K562 (cell line): Measurements from ENCODE around the gene TRAF3IP1. TPM values are rescaled to one million over a fixed set of nuclear protein-coding genes. Genes with fewer than 3 reads are reported as not detected.

Source experiments
- ATAC-seq: fragments of 200-7000 bp; cut with Tn5 transposase; 3 replicates; pipeline ENCODE4 v1.9.1; 2020; ENCODE audit warnings: moderate library complexity
- BruUV-seq: library from RNA; stranded (reverse); fragments of 400-500 nt; replicated peaks from 2 replicates; lab custom pipeline; 2021; lab: Mats Ljungman, UMichigan
- CTCF ChIA-PET: fragments of 300-600 bp; formaldehyde crosslinking; extraction: SDS; loops from one replicate; lab custom pipeline; 2021; ENCODE audit warnings: low intra/inter-chr PET ratio; lab: Yijun Ruan, JAX
- POLR2A ChIA-PET: fragments of 300-600, 350-650 bp; sonication (Branson Sonifier 250); formaldehyde crosslinking; extraction: SDS; loops from one replicate; lab custom pipeline; 2021; ENCODE audit warnings: antibody characterized with exemption, inconsistent platforms; lab: Yijun Ruan, JAX
- DNase-seq, 4 experiments: peaks; one replicate each; pipeline versions ENCODE4 v3.0.0 to v3.0.0-alpha.2; 2011 to 2018; ENCODE audit warnings: low spot score in 3 of 4, mixed read lengths in 3 of 4; ENCODE audit errors: extremely low read depth in 1 of 4
- FAIRE-seq: peaks from 2 replicates; lab custom pipeline; 2011; peaks lifted over from hg19 to GRCh38; lab: Jason Lieb, UNC
- H2AFZ ChIP-seq: 2 replicates; pipeline ENCODE4 v1.6.0; 2011; ENCODE audit warnings: low read depth, low read length, control low read depth, inconsistent platforms
- H3K27ac ChIP-seq: fragments of 200-600 bp; 3 replicates; pipeline ENCODE4 v1.8.0; 2011; ENCODE audit warnings: low read depth, mild to moderate bottlenecking, control low read depth, inconsistent platforms, low read length, moderate library complexity, mixed read lengths; ENCODE audit errors: extremely low read depth
- H3K27me3 ChIP-seq, 2 experiments: fragments of 300-600 bp in 1 of 2; 2 replicates in 1 of 2; 3 replicates in 1 of 2; pipeline versions ENCODE4 v1.6.0 to v1.8.0; 2011; ENCODE audit warnings: inconsistent platforms in 2 of 2, low read length in 2 of 2, mild to moderate bottlenecking in 1 of 2, mixed read lengths in 1 of 2, moderate library complexity in 1 of 2; ENCODE audit not compliant: control insufficient read depth in 2 of 2, insufficient read depth in 2 of 2
- H3K36me3 ChIP-seq: fragments of 300-600 bp; 3 replicates; pipeline ENCODE4 v1.8.0; 2011; ENCODE audit warnings: mild to moderate bottlenecking, low read length, inconsistent platforms; ENCODE audit not compliant: control insufficient read depth, insufficient read depth
- H3K4me1 ChIP-seq, 2 experiments: fragments of 200-600 bp in 1 of 2; replicated peaks in 1 of 2; 2 replicates in 1 of 2; 3 replicates in 1 of 2; pipeline versions ENCODE4 v1.5.1 to v1.8.0; 2011; ENCODE audit warnings: inconsistent platforms in 2 of 2, low read length in 2 of 2, mild to moderate bottlenecking in 1 of 2, mixed read lengths in 1 of 2, moderate library complexity in 1 of 2; ENCODE audit not compliant: control insufficient read depth in 2 of 2, insufficient read depth in 2 of 2
- H3K4me2 ChIP-seq: 2 replicates; pipeline ENCODE4 v1.6.1; 2011; ENCODE audit warnings: low read length, control low read depth, inconsistent platforms, mixed read lengths; ENCODE audit not compliant: insufficient read depth
- H3K4me3 ChIP-seq: fragments of 200-600 bp; sonication (generic), shearing (Covaris generic); 2 replicates; pipeline ENCODE4 v1.5.1; 2016; ENCODE audit warnings: control low read depth, inconsistent platforms
- H3K79me2 ChIP-seq: fragments of 200-600 bp; 3 replicates; pipeline ENCODE4 v1.8.0; 2011; ENCODE audit warnings: low read length, inconsistent platforms; ENCODE audit not compliant: control insufficient read depth, insufficient read depth
- H3K9ac ChIP-seq, 2 experiments: 2 replicates each; pipeline versions ENCODE4 v1.6.0 to v1.6.1; 2011; ENCODE audit warnings: low read depth in 2 of 2, low read length in 2 of 2, control low read depth in 1 of 2, inconsistent platforms in 1 of 2, mild to moderate bottlenecking in 1 of 2, mixed read lengths in 1 of 2; ENCODE audit not compliant: insufficient read depth in 1 of 2
- H3K9me1 ChIP-seq: one replicate; pipeline ENCODE4 v1.6.0; 2011; ENCODE audit warnings: inconsistent platforms, mild to moderate bottlenecking, low read length, moderate library complexity; ENCODE audit not compliant: control insufficient read depth, insufficient read depth
- H3K9me3 ChIP-seq: replicated peaks from 2 replicates; pipeline ENCODE4 v1.5.1; 2011; ENCODE audit warnings: low read depth, low read length, inconsistent platforms; ENCODE audit not compliant: control insufficient read depth, insufficient read depth
- H4K20me1 ChIP-seq: replicated peaks from 2 replicates; pipeline ENCODE4 v1.6.1; 2011; ENCODE audit warnings: low read length, inconsistent platforms, mixed read lengths; ENCODE audit not compliant: control insufficient read depth, insufficient read depth
- ETV5 ChIP-seq: sonication (generic); formaldehyde crosslinking; IDR thresholded peaks from 2 replicates; pipeline ENCODE4 v1.4.0; 2020; ENCODE audit warnings: low read depth, mild to moderate bottlenecking, missing genetic modification reagents
- NFE2 ChIP-seq: IDR thresholded peaks from 2 replicates; pipeline ENCODE4 v1.6.1; 2014; ENCODE audit warnings: antibody characterized with exemption, low read depth
- WGBS: fragments of 100-300 bp; shearing (Covaris generic); methylation state at CpG from one replicate; pipeline ENCODE4 v1.1.6; 2016; ENCODE audit warnings: low coverage, mixed read lengths; ENCODE audit not compliant: insufficient coverage; ENCODE audit errors: missing lambda C conversion rate; 5-methylcytosine and 5-hydroxymethylcytosine counted together
- in situ Hi-C: fragments of 300-500 bp; cut with MboI; formaldehyde crosslinking; loops from 4 replicates; pipeline ENCODE4 v1.15.0; 2018; ENCODE audit warnings: inconsistent platforms, mixed read lengths
- intact Hi-C: fragments of 100-400 bp; cut with micrococcal nuclease; formaldehyde crosslinking; loops from 2 replicates; pipeline ENCODE4 v1.14.2; 2022
- polyA plus RNA-seq, 8 experiments: library from polyadenylated mRNA; depleted of rRNA in 4 of 8; stranded (reverse) in 5 of 8; unstranded in 3 of 8; fragments of >200 nt; fragmentation: Nextera tagmentation in 2 of 8; fragmentation: Illumina TruSeq in 1 of 8; extraction: Ambion mirVana in 2 of 8; extraction: Trizol in 1 of 8; gene quantifications; 2 replicates each; pipeline versions ENCODE4 v1.2.1 to v1.2.3, GENCODE V29; 2011 to 2014; ENCODE audit warnings: inconsistent platforms in 1 of 8, missing spikeins in 1 of 8
- total RNA-seq, 7 experiments: library from RNA; depleted of rRNA in 6 of 7; stranded (reverse); fragments of >200 nt in 6 of 7; fragmentation: Illumina TruSeq in 2 of 7; extraction: Trizol in 2 of 7; gene quantifications; 2 replicates each; pipeline versions ENCODE4 v1.2.1 to v1.2.3, GENCODE V29; 2011 to 2021; ENCODE audit warnings: low replicate concordance in 1 of 7
- TF ChIP-seq, protein P1 (sequence below): IDR thresholded peaks from 2 replicates; pipeline ENCODE4 v1.6.1; 2016; ENCODE audit warnings: missing genetic modification characterization, missing compliant biosample characterization
- TF ChIP-seq, protein P2 (sequence below): sonication (generic); formaldehyde crosslinking; IDR thresholded peaks from 2 replicates; pipeline ENCODE4 v1.8.0; 2023; ENCODE audit warnings: mild to moderate bottlenecking, missing genetic modification reagents
- TF ChIP-seq, protein P3 (sequence below): fragments of 250-450 bp; sonication (Bioruptor Pico); IDR thresholded peaks from 2 replicates; pipeline ENCODE4 v1.4.0; 2020
- TF ChIP-seq, protein P4 (sequence below): sonication (generic); formaldehyde crosslinking; IDR thresholded peaks from 2 replicates; pipeline ENCODE4 v1.8.1; 2022; ENCODE audit warnings: missing genetic modification reagents
- TF ChIP-seq, protein P5 (sequence below): fragments of 250-450 bp; sonication (Bioruptor Pico); IDR thresholded peaks from 2 replicates; pipeline ENCODE4 v1.5.1; 2021; ENCODE audit warnings: mild to moderate bottlenecking

The TRAF3IP1 gene
- total and polyA plus RNA-seq, 9 of the 15 experiments (the other 6 are each of a cell fraction or from before 2014, with no cell fraction given) = 1.3 to 7.4 (median 3.4) TPM

DNA sequence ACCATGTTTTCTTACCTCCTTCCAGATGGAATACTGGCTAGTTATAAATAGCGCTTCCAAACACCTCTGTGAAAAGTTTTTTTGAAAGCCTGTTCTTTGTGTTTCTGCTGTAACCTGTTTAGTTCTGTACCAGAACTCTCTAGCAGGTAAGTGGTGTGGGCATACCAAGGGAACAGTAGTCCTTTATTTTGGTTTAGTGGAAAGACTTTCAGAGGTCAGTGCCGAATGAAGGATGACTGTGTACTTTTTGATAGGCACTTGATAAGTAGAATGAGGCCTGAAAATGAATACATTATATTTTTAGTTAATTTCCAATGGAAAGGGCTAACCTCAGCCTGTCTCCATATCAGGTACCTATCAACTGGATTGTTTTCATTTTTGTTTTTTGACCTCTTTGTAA lies 78.8 kb downstream of the TRAF3IP1 start:
- H3K4me1 ChIP-seq = peaks cover 10 to 12% of the 10 kb centered on the region in 2 experiments; a peak in 4 of 5 replicates
- BruUV-seq = no TSS peak
- TF ChIP-seq, protein P1, sequence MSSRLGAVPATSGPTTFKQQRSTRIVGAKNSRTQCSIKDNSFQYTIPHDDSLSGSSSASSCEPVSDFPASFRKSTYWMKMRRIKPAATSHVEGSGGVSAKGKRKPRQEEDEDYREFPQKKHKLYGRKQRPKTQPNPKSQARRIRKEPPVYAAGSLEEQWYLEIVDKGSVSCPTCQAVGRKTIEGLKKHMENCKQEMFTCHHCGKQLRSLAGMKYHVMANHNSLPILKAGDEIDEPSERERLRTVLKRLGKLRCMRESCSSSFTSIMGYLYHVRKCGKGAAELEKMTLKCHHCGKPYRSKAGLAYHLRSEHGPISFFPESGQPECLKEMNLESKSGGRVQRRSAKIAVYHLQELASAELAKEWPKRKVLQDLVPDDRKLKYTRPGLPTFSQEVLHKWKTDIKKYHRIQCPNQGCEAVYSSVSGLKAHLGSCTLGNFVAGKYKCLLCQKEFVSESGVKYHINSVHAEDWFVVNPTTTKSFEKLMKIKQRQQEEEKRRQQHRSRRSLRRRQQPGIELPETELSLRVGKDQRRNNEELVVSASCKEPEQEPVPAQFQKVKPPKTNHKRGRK (tag) = no peak
- TF ChIP-seq ETV5 (CRISPR knock-in tag) (no peak), NFE2 (peak; percentile 35; the same call in 1 of the 2 replicates)
- TF ChIP-seq, protein P2, sequence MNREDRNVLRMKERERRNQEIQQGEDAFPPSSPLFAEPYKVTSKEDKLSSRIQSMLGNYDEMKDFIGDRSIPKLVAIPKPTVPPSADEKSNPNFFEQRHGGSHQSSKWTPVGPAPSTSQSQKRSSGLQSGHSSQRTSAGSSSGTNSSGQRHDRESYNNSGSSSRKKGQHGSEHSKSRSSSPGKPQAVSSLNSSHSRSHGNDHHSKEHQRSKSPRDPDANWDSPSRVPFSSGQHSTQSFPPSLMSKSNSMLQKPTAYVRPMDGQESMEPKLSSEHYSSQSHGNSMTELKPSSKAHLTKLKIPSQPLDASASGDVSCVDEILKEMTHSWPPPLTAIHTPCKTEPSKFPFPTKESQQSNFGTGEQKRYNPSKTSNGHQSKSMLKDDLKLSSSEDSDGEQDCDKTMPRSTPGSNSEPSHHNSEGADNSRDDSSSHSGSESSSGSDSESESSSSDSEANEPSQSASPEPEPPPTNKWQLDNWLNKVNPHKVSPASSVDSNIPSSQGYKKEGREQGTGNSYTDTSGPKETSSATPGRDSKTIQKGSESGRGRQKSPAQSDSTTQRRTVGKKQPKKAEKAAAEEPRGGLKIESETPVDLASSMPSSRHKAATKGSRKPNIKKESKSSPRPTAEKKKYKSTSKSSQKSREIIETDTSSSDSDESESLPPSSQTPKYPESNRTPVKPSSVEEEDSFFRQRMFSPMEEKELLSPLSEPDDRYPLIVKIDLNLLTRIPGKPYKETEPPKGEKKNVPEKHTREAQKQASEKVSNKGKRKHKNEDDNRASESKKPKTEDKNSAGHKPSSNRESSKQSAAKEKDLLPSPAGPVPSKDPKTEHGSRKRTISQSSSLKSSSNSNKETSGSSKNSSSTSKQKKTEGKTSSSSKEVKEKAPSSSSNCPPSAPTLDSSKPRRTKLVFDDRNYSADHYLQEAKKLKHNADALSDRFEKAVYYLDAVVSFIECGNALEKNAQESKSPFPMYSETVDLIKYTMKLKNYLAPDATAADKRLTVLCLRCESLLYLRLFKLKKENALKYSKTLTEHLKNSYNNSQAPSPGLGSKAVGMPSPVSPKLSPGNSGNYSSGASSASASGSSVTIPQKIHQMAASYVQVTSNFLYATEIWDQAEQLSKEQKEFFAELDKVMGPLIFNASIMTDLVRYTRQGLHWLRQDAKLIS (CRISPR knock-in tag) = no peak
- TF ChIP-seq, protein P3, sequence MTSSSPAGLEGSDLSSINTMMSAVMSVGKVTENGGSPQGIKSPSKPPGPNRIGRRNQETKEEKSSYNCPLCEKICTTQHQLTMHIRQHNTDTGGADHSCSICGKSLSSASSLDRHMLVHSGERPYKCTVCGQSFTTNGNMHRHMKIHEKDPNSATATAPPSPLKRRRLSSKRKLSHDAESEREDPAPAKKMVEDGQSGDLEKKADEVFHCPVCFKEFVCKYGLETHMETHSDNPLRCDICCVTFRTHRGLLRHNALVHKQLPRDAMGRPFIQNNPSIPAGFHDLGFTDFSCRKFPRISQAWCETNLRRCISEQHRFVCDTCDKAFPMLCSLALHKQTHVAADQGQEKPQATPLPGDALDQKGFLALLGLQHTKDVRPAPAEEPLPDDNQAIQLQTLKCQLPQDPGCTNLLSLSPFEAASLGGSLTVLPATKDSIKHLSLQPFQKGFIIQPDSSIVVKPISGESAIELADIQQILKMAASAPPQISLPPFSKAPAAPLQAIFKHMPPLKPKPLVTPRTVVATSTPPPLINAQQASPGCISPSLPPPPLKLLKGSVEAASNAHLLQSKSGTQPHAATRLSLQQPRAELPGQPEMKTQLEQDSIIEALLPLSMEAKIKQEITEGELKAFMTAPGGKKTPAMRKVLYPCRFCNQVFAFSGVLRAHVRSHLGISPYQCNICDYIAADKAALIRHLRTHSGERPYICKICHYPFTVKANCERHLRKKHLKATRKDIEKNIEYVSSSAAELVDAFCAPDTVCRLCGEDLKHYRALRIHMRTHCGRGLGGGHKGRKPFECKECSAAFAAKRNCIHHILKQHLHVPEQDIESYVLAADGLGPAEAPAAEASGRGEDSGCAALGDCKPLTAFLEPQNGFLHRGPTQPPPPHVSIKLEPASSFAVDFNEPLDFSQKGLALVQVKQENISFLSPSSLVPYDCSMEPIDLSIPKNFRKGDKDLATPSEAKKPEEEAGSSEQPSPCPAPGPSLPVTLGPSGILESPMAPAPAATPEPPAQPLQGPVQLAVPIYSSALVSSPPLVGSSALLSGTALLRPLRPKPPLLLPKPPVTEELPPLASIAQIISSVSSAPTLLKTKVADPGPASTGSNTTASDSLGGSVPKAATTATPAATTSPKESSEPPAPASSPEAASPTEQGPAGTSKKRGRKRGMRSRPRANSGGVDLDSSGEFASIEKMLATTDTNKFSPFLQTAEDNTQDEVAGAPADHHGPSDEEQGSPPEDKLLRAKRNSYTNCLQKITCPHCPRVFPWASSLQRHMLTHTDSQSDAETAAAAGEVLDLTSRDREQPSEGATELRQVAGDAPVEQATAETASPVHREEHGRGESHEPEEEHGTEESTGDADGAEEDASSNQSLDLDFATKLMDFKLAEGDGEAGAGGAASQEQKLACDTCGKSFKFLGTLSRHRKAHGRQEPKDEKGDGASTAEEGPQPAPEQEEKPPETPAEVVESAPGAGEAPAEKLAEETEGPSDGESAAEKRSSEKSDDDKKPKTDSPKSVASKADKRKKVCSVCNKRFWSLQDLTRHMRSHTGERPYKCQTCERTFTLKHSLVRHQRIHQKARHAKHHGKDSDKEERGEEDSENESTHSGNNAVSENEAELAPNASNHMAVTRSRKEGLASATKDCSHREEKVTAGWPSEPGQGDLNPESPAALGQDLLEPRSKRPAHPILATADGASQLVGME (CRISPR knock-in tag) = no peak
- TF ChIP-seq, protein P4, sequence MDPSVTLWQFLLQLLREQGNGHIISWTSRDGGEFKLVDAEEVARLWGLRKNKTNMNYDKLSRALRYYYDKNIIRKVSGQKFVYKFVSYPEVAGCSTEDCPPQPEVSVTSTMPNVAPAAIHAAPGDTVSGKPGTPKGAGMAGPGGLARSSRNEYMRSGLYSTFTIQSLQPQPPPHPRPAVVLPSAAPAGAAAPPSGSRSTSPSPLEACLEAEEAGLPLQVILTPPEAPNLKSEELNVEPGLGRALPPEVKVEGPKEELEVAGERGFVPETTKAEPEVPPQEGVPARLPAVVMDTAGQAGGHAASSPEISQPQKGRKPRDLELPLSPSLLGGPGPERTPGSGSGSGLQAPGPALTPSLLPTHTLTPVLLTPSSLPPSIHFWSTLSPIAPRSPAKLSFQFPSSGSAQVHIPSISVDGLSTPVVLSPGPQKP (CRISPR knock-in tag) = no peak
- TF ChIP-seq, protein P5, sequence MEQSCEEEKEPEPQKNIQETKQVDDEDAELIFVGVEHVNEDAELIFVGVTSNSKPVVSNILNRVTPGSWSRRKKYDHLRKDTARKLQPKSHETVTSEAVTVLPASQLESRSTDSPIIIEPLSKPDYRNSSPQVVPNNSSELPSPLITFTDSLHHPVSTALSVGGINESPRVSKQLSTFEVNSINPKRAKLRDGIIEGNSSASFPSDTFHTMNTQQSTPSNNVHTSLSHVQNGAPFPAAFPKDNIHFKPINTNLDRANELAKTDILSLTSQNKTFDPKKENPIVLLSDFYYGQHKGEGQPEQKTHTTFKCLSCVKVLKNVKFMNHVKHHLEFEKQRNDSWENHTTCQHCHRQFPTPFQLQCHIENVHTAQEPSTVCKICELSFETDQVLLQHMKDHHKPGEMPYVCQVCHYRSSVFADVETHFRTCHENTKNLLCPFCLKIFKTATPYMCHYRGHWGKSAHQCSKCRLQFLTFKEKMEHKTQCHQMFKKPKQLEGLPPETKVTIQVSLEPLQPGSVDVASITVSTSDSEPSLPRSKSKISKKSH = no peak

More for the DNA sequence above, 78.8 kb downstream of the TRAF3IP1 start:
- H2AFZ ChIP-seq = 0 out of 2 replicates have a peak overlapping the region, but pooled peaks have one; percentile 45
- no peak overlapping the region; the same call in 2 of the 3 replicates for H3K27ac ChIP-seq
- no peak for DNase-seq
- H3K36me3 ChIP-seq = no peaks in the 10 kb centered on the region
- no peaks in the 10 kb centered on the region for H4K20me1 ChIP-seq
- H3K79me2 ChIP-seq = no peaks in the 10 kb centered on the region
- ATAC-seq = no peak
- FAIRE-seq = no peak
- 52% methylated on average over 2 of the region's 2 CpGs for WGBS
- in situ Hi-C loops (no loop called here), intact Hi-C loops (no loop called here)
- ChIA-PET POLR2A (no interaction called here), CTCF (no interaction called here)
- no peak overlapping the region for H3K4me2 ChIP-seq
- H3K9ac ChIP-seq = no peak overlapping the region
- no peak overlapping the region for H3K4me3 ChIP-seq
- H3K9me1 ChIP-seq = no peaks in the 10 kb centered on the region
- H3K27me3 ChIP-seq = no peaks in the 10 kb centered on the region
- no peaks in the 10 kb centered on the region for H3K9me3 ChIP-seq
